HG02943 (cell line): ENCODE measurements around the gene MGLL.

Experiments
- ATAC-seq: cut with Tn5 transposase; IDR thresholded peaks from one replicate; pipeline ENCODE4 v1.9.1; 2021; ENCODE audit warnings: mild to moderate bottlenecking, low read depth, moderate library complexity; ENCODE audit not compliant: unreplicated experiment

Gene MGLL

DNA sequence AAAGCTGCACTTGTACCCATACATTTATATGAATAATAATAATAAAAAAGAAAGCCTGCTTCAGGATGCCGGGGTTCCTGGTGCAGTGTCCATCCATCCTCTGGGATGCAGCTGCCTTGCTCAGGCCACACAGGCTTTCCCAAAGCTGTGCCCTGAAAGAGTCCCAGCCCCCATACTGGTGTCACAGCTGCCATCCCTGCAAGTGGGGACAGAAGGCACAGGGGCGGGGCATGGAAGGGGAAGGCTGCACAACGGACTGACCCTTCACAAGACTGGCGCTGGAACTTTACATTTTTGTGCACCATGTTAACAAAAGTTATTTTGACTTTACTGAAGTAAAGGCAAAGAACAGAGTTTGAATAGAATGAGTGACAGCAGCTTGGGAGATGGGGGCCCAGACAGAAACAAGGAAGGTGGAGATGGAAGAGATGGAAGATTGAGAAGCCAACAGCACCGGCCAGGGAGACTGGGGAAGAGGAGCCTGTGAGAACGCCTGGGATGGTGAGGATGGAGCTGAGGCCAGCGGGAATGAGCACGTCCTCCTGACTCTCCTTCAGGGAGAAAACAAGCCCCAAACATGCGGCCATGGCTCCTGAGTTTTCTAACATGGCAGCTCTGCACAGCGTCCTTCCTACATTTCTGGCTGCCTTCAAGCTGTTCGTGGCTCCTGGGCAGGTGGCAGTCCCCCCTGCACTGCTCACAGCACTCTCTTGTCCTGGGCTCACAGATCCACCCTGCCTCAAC, 76.5 kb downstream of the MGLL start:
- ATAC-seq, result no peak

DNA sequence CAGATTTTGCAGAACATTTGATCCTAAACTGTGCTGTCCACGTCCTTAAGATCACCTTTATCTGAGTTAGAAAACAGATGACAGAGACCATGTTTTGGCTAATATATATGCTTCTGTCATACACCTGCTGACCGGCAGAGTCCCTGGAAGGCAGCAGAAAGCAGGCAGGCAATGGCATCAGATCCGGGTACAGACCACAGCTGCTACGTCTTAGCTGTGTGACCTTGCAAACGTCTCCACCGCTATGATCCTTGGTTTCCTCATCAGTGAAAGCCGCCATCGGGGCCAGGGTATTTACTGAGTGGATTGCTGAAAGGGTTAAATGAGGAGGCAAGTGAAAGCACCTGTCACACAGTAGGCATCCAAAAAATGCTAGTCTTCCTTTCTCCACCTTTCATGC, 77.4 kb downstream of the MGLL start:
- no peak for ATAC-seq

DNA sequence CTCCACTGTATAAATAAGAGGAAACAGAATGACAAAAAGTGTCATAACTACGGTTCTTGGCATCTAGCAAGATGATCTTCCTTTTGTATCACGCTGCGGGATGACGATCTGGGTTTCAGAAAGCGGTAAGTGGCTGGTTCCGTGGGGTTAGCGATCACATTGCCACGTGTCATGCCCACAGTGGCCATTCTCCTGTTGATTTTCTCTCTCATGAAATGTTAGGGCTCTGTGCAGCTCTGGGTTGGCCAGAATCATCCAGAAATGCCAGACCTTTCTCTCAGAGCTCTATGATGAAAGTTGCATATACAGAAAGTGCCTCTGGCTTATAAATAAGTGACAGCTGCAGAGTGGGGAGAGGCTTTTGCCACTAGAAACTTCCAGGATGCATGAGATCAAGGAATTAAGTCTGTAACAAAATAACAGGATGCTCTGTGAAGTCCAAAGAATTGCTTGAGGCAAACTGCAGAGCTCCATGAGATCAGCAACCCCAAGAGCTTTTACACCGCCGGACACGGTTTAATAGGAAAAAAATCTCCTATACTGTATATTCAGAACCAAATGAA, 78.0 kb downstream of the MGLL start:
- ATAC-seq, result no peak

DNA sequence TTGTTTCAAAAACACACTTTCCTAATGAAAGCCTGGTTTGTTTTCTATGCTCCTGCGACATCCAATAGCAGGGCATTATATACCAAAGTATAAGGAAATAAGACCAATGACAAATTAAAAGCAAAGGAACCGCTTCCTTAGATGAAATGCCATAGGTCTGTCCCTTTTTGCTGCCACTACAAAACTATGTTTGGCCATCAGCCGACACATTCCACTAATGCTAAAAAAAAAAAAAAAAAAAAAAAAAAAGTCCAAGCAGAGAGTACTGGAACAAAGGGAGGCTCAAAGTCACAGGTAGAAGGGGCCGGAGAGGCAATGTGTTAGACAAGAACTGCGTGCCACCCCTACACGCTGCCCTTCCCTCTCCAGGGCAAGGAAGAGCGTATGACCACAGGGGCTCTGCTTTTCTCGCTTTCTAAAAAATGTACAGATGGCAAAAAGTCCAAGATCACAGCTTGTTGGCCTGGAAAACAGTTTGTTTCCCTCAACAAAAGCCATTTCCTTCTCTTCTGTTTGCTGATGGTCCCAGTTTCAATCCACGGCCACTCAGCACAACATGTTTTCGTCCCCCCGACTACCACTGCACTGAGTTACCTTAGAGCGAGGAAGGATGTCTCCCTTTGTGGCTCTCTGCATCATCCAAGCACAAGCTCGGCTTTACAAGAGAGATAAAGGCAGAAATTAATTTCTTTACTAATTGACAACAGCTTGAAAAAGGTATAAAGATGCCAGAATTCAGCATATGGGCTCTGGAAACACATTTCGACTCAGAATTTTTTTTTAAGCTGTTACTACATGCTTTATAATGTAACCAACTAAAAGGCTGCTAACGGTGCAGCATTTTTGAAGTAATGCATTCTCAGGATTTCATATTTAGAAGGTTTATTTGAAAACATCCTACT, 78.7 kb downstream of the MGLL start:
- no peak for ATAC-seq

DNA sequence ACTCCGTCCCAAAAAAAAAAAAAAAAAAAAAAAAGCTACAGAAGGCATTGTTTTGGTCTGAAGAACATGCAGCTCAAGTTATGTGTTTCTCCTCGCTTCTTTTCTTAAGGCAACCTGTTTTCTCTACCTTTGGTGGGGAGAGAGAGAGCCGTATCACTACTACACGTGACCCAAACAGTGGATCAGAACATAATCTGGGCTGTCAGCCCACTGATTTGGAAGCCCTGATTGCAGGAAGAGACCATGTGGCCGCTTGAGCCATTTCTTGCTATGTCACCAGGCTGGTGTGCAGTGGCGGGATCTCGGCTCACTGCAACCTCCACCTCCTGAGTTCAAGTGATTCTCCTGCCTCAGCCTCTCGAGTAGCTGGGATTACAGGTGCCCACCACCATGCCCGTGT, 79.7 kb downstream of the MGLL start:
- ATAC-seq, result no peak

DNA sequence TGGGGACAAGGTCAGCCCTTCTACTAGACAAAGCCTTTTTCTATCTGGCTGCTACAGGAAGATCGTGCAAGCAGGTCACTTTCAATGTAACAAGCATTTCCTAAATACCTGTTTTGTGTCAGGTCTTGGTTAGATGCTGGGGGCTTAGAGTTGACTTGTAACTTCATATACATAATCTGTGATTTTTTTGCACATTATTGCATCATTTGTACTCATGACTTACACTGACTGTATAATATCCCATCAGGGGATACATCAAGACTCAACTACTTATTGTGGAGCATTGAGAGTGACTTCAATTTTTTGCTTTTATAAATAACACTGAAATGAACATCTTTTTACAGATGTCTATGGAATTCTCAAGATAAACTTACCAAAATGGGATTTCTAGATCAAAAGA, 80.6 kb downstream of the MGLL start:
- no peak for ATAC-seq

DNA sequence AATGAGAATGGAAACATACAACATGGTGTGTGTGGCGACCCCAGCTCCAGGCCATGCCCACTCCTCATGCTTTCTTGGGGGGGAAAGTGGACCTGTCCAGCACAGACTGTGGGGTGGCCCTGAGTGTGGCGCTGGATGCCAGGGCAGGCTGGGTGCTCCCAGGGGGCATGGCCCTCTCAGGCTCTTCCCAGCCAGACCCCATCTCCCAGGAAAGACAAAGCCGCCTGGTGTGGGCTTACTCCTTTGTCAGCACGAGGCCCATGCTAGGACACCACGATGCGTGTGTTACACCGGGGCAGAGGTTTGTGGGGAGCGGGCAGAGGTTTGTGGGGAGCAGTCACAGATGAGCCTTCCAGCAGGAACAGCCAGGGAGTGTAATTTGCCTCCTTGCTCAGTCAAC, 81.1 kb downstream of the MGLL start:
- no peak for ATAC-seq

DNA sequence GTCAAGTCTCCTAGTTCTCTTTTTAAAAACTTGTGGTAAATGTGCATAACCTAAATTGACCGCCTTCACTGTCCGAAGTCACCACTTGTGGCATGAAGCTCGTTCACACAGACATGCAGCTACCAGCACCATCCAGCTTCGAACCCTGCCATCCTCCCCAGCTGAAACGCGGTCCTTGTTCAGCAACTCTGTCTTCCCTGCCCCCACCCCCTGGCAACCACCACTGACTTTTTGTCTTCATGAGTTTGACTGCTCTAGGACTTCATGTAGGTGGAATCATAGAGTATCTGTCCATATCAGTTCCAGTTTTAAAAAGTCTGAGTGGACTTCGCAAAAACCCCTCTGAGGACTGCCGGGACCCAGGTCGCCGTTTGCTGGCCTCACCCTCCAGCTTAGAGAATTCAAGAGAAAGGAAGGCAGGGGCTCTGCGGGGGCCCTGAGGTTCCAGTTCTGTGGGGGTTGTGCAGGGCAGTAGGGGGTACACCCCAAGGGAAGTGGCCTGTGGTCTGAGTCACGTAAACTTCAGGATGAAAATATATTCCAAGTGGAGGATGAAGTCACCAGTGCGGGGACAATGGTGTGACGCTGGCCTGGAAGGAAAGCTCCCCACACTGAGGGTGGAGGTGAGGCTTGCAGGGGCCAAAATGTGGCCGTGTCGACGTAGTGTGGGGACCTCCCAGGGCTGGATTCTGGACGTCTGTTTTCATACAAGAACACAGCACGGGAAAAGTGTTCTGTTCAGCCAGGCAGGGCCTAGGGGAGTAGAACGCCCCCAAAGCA, 82.0 kb downstream of the MGLL start:
- ATAC-seq, result no peak

DNA sequence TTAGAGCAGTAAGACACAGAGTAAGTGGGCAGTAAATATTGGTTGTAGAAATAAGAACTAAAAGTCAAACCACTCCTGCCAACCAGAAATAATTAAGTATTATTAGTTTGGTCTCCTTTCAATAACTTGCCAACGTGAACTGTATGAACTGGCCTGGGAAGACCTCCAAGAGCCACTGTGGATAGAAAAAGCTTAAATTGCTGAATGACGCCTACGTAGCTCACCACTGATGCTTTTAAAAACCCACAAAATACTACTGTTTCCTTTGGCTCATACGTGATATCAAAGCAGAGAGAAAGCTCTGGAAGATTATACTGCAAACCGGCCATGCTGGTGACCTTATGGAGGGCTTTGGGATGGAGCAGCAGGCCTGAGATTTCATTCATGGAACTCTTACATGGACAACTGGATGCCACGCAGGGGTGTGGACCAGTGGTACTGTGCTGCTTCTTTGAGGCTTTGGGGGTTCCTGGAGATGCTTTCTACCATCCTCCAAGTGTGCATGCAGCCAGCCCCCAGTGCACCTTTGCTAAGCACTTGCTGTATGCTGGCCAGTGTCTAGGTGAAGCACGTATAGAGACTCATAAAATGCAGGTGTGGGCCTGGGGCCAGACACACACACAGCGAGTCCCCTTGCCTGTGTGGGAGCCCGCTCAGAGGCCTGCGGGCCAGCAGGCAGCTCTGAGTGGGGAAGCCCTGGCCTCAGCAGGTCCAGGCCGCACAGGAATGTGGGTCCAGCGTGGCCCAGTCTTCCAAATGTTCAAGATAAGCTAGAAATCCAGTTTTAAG, 82.8 kb downstream of the MGLL start:
- ATAC-seq, result no peak

DNA sequence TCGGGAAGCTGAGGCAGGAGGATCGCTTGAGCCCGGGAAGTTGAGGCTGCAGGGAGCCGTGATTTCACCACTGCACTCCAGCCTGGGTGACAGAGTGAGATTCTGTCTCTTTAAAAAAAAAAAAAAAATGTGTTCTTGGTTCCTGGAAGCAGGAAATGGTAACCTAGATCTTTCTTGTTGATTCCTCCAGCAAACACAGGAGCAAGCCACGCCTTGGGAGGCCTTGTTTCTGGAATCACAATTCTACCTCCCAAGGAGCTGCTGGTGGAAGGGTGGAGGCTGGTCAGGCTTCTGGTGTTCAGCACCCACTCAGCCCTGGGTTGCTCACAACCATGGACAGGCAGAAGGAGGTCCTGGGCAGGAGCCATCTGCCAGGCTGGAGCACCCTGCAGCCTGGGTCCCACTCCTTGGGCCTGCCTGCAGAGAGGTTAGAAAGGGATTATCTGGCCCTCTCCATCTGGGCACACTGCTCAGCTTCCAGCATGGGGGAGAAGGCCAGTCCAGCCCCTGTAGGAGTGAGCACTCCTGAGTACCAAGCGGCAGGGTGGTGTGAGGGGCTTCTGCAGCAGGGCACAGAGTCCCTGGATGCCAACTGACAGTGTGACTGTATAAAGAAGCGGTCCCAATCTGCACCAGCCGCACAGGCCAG, 84.0 kb downstream of the MGLL start:
- no peak for ATAC-seq

DNA sequence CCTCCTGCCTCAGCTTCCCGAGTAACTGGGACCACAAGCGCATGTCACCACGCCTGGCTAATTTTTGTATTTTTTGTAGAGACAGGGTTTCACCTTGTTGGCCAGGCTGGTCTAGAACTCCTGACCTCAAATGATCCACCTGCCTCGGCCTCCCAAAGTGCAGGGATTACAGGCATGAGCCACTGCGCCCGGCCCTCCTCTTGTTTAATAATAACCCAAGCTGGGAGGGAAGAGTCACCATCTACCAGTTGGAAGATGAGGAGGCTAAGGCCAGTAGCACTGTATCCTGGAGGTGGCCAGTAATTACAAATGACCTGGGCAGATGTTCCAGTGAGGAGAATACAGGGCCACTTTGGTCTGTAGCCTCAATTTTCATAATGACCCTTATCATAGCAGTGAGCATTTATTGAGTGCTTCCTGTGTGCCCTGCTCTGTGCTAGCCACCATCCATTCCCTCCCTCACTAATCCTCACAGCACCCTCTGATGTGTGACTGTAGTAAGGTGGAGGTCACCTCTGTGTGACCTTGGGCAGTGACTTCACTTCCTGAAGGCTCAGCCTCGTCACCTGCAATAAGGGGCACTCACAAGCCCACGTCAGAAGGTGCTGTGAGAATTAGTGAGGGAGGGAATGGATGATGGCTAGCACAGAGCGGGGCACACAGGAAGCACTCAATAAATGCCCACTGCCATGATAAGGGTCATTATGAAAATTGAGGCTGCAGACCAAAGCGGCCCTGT, 85.3 kb downstream of the MGLL start:
- no peak for ATAC-seq

DNA sequence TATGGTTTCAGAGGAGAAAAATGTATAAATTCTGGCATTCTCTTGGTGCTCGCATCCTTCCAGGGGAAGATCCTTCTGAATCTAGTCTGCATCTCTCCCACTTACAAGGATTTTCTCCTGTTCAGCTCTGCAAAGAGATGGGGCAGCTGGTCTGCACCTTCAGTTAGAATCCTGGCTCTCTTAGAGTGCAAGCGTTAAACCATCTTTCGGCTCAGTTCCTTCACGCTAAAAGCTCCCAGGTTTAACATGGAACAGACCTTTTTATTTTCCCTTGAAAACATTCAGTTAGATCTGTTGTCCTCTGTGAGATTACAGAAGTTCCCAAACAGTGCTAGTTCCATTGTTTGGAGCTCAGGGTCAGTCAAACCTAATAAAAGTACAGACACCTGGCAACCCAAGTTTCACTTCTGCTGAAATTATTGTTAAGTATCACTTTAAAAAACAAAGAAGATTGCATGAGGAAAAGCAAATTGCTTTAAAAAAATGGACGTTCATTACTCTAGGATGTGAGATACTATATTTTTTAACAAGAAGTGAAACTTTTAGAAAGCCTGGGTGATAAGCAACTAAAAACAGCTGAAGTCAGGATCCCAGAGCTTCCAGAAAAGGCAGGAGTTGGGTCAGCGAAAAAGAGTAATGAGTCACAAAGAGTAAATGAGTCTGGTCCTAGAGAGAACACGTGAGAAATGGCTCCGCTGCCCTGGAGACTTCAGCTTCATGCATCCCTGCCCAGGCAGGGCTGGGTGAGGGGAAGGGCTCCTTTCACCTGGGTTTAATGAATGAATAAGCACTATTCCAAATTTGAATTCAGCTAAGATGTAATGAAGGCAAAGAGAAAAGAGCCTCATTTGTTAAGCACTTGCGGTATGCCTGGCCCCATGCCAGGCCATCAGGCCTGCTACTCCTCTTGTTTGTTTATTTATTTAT, 86.3 kb downstream of the MGLL start:
- no peak for ATAC-seq

DNA sequence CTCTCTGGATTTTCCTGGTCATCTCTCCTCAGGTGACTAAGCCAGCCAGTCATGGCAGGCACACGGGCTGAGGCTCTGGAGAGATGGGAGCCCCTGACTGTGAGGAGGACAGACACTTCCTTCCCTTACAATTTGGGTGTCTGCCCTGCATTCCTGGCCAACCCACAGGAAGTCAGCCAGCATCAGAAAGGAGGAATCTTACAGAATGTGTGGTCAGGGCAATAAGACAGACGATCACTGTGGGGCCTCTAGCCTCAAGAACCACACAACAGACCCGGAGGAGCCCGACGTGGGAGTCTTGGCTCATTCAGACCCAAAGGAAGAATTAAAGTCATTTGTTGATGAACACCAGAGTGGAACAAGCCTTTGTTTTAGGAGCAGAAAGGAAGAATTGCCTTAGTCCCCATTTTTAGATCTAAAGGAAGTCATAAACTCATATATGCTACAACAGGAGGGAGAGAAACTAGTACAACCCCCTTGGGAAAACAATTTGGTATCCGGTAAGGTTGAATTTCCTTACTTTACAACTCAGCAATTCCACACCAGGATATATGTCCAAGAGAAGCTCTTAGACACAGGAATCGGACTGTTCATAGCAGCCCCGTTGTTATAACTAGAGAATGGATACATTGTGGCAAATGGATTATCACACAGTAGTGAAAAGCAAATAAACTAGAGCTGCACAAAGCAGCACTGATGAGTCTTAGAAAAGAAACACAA, 87.4 kb downstream of the MGLL start:
- ATAC-seq, result no peak

DNA sequence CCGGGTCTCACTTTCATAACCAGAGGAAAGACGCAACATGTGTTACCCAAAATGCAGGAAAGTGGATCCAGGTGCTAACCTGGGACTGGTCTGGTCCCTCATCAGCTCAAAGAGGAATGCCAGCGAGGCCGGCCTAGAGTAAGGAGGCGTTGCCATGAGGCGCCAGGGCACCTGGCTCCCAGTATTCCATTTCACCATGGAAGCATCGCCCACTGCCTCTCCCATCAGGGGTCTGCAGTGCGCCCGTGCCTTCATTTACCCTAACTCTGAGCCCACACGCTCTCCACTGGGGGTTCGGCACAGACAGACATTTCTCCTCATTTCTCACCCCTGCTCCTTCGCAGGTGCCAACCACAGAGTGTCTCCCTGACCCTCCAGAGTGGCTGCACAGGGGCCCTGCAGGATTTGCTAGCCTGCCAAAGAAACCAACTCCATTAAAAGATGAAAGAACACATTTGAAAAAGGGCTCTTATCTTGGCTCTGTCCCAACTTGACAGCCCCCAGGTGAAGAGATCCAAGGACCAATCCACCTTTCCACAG, 88.1 kb downstream of the MGLL start:
- no peak for ATAC-seq

DNA sequence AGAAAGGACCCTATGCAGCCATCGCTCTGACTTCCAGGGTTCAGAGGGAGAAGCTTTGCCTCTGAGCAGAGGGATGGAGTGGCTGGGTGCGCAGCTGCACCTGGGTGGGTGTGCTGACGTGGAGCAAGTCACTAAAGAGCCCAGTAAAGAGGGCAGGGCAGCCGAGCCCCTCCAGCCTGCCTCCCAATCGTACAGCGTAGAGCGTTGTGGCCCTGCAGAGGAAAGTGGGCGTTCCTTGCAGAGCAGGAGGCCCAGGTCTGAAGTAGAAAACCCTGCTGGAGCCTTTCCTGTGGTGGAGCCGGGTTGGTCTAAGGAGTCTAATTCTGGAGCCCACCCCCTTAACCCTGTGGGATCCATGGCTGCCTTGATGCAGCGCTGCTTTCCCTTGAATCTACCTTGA, 88.5 kb downstream of the MGLL start:
- ATAC-seq, result no peak

DNA sequence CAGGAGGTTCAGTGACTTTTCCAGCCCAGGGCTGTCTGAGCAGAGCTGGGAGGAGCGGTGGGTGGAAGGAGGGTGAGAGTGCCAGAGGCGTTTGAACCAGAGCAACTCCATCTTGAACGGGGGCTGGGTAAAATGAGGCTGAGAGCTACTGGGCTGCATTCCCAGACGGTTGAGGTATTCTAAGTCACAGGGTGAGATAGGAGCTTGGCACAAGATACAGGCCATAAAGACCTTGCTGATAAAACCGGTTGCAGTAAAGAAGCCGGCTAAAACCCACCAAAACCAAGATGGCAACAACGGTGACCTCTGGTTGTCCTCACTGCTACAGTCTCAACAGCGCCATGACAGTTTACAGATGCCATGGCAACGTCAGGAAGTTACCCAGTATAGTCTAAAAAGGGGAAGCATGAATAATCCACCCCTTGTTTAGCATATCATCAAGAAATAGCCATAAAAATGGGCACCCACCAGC, 89.4 kb downstream of the MGLL start:
- ATAC-seq, result no peak

DNA sequence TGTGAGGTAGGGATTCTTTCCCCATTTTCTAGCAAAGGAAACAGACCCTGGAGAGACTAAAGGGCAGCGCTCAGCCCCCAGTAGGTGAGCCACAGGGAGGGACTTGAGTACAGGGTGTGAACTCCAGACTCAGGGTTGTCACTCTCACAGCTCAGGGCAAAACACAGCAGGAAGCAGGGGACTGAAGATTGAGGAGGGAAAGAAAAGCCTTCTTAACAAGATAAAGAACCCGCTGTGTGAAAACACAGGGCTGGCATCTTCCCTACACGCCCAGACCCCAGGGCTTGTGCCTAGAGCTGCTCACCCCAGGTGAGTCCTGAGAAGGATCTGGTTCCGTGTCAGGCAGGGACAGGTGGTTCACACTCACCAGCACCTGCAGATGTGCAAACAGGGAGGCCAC, 90.0 kb downstream of the MGLL start:
- no peak for ATAC-seq
